ENCODE data around the gene ZCWPW2.

The ZCWPW2 gene

DNA sequence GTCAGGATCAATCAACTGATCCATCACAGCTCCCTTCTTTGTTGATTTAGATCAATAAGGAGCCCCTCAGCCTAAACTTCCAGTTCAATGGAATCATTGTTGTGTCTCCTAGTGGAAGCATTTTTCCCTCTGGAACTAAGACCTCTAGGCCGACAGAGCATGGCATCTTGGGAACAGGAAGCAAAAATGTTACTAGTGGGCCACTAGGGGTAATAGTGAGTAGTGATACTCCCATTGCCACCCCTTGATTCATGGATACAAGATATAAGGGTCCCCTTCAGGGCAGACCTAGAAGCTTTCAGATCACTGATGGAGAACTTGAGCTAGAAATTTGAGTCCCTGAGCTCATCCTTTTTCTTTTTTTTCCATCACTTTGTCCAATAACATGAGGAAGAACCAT is 40.5 kb downstream of the ZCWPW2 start:
- Histone ChIP-seq H3K9me3 (ENCODE audit: control insufficient read depth, low read depth, low read length) (peaks cover 3% of the 10 kb centered on the region), H3K27ac (ENCODE audit: low read length) (no peak overlapping the region), H3K4me3 (ENCODE audit: low read length) (no peak overlapping the region), H3K27me3 (ENCODE audit: control insufficient read depth, insufficient read depth, low read length) (no peaks in the 10 kb centered on the region), H3K4me1 (ENCODE audit: control insufficient read depth, low read depth, low read length) (no peaks in the 10 kb centered on the region), H3K36me3 (ENCODE audit: control insufficient read depth, low read depth, low read length) (no peaks in the 10 kb centered on the region), H3K9ac (ENCODE audit: low read length) (no peak overlapping the region)

DNA sequence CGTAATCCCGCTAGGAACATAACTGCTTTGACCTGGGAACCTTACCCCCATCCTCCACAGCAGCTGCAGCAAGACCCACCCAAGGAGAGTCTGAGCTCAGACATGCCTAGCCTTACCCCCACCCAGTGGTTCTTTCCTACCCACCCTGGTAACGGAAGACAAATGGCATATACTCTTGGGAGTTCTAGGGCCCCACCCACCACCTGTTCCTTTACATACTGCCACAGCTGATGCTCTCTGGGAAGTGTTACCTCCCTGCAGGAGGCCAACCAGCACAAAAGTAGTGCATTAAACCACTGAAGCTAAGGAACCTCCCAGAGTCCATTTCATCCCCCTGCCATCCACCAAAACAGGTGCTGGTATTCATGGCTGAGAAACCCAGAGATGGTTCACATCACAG is 50.7 kb downstream of the ZCWPW2 start:
- H3K27ac ChIP-seq (ENCODE audit: low read length), result no peak overlapping the region
- H3K36me3 ChIP-seq (ENCODE audit: control insufficient read depth, low read depth, low read length), result no peaks in the 10 kb centered on the region
- H3K9me3 ChIP-seq (ENCODE audit: control insufficient read depth, low read depth, low read length), result peaks cover 5% of the 10 kb centered on the region
- no peak overlapping the region for H3K9ac ChIP-seq (ENCODE audit: low read length)
- H3K4me3 ChIP-seq (ENCODE audit: low read length), result no peak overlapping the region
- no peaks in the 10 kb centered on the region for H3K27me3 ChIP-seq (ENCODE audit: control insufficient read depth, insufficient read depth, low read length)
- H3K4me1 ChIP-seq (ENCODE audit: control insufficient read depth, low read depth, low read length), result no peaks in the 10 kb centered on the region

GRCh38 chr3:28406241-28406640 is 57.7 kb downstream of the ZCWPW2 start:
- no peak overlapping the region for H3K4me3 ChIP-seq (ENCODE audit: low read length)

DNA sequence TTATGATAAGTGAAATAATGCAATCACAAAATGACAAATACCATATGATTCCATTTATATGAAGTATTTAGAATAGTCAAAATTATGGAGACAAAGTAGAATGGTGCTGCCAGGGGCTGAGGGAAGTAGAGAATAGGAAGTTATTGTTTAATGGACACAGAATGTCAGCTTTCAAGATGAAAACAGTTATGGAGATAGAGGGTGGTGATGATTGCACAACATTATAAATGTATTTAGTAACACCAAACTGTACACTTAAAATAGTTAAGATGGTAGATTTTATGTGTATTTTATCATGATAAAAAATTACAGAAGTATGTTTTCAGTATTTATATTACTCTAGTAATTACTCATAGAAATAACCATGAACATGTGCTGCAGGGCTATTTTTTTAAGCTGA is 100.9 kb downstream of the ZCWPW2 start:
- Histone ChIP-seq H3K9me3 (ENCODE audit: control insufficient read depth, low read depth, low read length) (peaks cover under 1% of the 10 kb centered on the region), H3K4me3 (ENCODE audit: low read length) (no peak overlapping the region), H3K27me3 (ENCODE audit: control insufficient read depth, insufficient read depth, low read length) (no peaks in the 10 kb centered on the region), H3K36me3 (ENCODE audit: control insufficient read depth, low read depth, low read length) (no peaks in the 10 kb centered on the region), H3K4me1 (ENCODE audit: control insufficient read depth, low read depth, low read length) (no peaks in the 10 kb centered on the region), H3K27ac (ENCODE audit: low read length) (no peak overlapping the region), H3K9ac (ENCODE audit: low read length) (no peak overlapping the region)

More at GRCh38 chr3:28406241-28406640, 57.7 kb downstream of the ZCWPW2 start:
- no peaks in the 10 kb centered on the region for H3K36me3 ChIP-seq (ENCODE audit: control insufficient read depth, low read depth, low read length)
- H3K9ac ChIP-seq (ENCODE audit: low read length), result no peak overlapping the region
- H3K4me1 ChIP-seq (ENCODE audit: control insufficient read depth, low read depth, low read length), result no peaks in the 10 kb centered on the region
- H3K27me3 ChIP-seq (ENCODE audit: control insufficient read depth, insufficient read depth, low read length), result no peaks in the 10 kb centered on the region
- no peaks in the 10 kb centered on the region for H3K9me3 ChIP-seq (ENCODE audit: control insufficient read depth, low read depth, low read length)
- no peak overlapping the region for H3K27ac ChIP-seq (ENCODE audit: low read length)

DNA sequence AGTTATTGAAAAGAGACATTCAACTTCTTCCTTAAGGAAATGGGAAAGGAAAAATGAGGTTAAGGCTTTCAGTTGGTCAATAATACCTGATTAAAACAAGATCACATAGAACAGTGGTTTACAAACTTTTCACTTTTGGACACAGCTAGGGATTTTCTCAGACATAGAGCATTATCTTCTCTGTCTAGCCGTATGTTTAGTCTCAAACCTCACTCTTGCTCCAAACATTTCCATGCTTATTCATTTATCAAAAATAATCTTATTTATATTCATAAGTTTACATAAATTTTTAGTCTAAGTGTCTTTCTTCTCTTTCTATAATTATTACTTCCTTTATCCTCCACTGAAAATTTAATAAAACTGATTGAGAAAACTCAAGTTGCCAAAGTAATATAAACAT is 114.3 kb downstream of the ZCWPW2 start:
- Histone ChIP-seq H3K27ac (ENCODE audit: low read length) (no peak overlapping the region), H3K4me1 (ENCODE audit: control insufficient read depth, low read depth, low read length) (no peaks in the 10 kb centered on the region), H3K9me3 (ENCODE audit: control insufficient read depth, low read depth, low read length) (no peaks in the 10 kb centered on the region), H3K27me3 (ENCODE audit: control insufficient read depth, insufficient read depth, low read length) (no peaks in the 10 kb centered on the region), H3K9ac (ENCODE audit: low read length) (no peak overlapping the region), H3K36me3 (ENCODE audit: control insufficient read depth, low read depth, low read length) (no peaks in the 10 kb centered on the region), H3K4me3 (ENCODE audit: low read length) (no peak overlapping the region)

GRCh38 chr3:28467414-28467813 is 118.9 kb downstream of the ZCWPW2 start:
- Histone ChIP-seq H3K9ac (ENCODE audit: low read length) (no peak overlapping the region), H3K4me3 (ENCODE audit: low read length) (no peak overlapping the region), H3K27me3 (ENCODE audit: control insufficient read depth, insufficient read depth, low read length) (no peaks in the 10 kb centered on the region), H3K36me3 (ENCODE audit: control insufficient read depth, low read depth, low read length) (no peaks in the 10 kb centered on the region), H3K9me3 (ENCODE audit: control insufficient read depth, low read depth, low read length) (no peaks in the 10 kb centered on the region), H3K4me1 (ENCODE audit: control insufficient read depth, low read depth, low read length) (no peaks in the 10 kb centered on the region), H3K27ac (ENCODE audit: low read length) (no peak overlapping the region)

DNA sequence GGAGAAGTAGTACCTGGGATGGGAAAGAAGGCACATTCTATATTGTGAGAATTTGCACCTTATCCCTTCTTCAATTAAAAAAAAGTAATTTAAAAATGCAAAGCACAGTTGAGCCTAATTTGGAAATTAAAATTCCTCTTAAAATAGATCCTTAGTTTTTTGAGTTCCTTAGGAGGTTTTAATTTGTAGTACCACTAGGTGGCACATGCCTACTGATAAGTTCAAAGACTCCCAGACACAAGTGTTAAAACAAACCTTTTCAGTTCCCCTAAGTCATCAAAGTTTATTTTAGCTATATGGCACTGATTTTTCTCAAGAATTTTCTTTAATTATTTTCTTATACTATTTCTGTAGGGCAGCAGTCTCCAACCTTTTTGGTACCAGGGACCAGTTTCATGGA is 127.7 kb downstream of the ZCWPW2 start:
- Histone ChIP-seq H3K27me3 (ENCODE audit: control insufficient read depth, insufficient read depth, low read length) (no peaks in the 10 kb centered on the region), H3K9ac (ENCODE audit: low read length) (no peak overlapping the region), H3K4me3 (ENCODE audit: low read length) (no peak overlapping the region), H3K36me3 (ENCODE audit: control insufficient read depth, low read depth, low read length) (no peaks in the 10 kb centered on the region), H3K9me3 (ENCODE audit: control insufficient read depth, low read depth, low read length) (no peaks in the 10 kb centered on the region), H3K4me1 (ENCODE audit: control insufficient read depth, low read depth, low read length) (no peaks in the 10 kb centered on the region), H3K27ac (ENCODE audit: low read length) (no peak overlapping the region)

DNA sequence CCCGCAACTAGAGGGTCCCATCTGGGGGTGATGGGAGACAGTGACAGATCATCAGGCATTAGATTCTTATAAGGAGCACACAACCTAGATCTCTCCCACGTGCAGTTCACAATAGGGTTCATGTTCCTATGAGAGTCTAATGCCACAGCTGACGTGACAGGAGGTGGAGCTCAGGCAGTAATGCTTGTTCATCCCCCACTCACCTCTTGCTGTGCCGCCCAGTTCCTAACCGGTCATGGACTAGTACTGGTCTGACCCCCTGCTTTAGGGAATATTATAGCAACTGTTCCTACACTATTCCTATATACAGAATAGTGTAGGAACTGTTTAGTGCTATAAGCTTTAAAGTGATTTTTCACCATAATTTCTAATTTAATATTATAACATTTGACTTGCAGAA is 128.2 kb downstream of the ZCWPW2 start:
- H3K27ac ChIP-seq (ENCODE audit: low read length), result no peak overlapping the region
- H3K4me1 ChIP-seq (ENCODE audit: control insufficient read depth, low read depth, low read length), result no peaks in the 10 kb centered on the region
- no peak overlapping the region for H3K4me3 ChIP-seq (ENCODE audit: low read length)
- H3K36me3 ChIP-seq (ENCODE audit: control insufficient read depth, low read depth, low read length), result no peaks in the 10 kb centered on the region
- no peaks in the 10 kb centered on the region for H3K27me3 ChIP-seq (ENCODE audit: control insufficient read depth, insufficient read depth, low read length)
- no peak overlapping the region for H3K9ac ChIP-seq (ENCODE audit: low read length)
- no peaks in the 10 kb centered on the region for H3K9me3 ChIP-seq (ENCODE audit: control insufficient read depth, low read depth, low read length)

- H3K36me3 ChIP-seq (ENCODE audit: control insufficient read depth, low read depth, low read length), result no peaks in the 10 kb centered on the region
- no peak overlapping the region for H3K27ac ChIP-seq (ENCODE audit: low read length)
- no peaks in the 10 kb centered on the region for H3K4me1 ChIP-seq (ENCODE audit: control insufficient read depth, low read depth, low read length)
- no peak overlapping the region for H3K9ac ChIP-seq (ENCODE audit: low read length)
- H3K4me3 ChIP-seq (ENCODE audit: low read length), result no peak overlapping the region
- H3K27me3 ChIP-seq (ENCODE audit: control insufficient read depth, insufficient read depth, low read length), result no peaks in the 10 kb centered on the region
- no peaks in the 10 kb centered on the region for H3K9me3 ChIP-seq (ENCODE audit: control insufficient read depth, low read depth, low read length)
Observed at GRCh38 chr3:28485164-28485563, 136.6 kb downstream of the ZCWPW2 start.

GRCh38 chr3:28495301-28495700 is 146.8 kb downstream of the ZCWPW2 start:
- Histone ChIP-seq H3K27me3 (ENCODE audit: control insufficient read depth, insufficient read depth, low read length) (no peaks in the 10 kb centered on the region), H3K27ac (ENCODE audit: low read length) (no peak overlapping the region), H3K36me3 (ENCODE audit: control insufficient read depth, low read depth, low read length) (no peaks in the 10 kb centered on the region), H3K9ac (ENCODE audit: low read length) (no peak overlapping the region), H3K9me3 (ENCODE audit: control insufficient read depth, low read depth, low read length) (no peaks in the 10 kb centered on the region), H3K4me3 (ENCODE audit: low read length) (no peak overlapping the region), H3K4me1 (ENCODE audit: control insufficient read depth, low read depth, low read length) (peaks cover under 1% of the 10 kb centered on the region)

DNA sequence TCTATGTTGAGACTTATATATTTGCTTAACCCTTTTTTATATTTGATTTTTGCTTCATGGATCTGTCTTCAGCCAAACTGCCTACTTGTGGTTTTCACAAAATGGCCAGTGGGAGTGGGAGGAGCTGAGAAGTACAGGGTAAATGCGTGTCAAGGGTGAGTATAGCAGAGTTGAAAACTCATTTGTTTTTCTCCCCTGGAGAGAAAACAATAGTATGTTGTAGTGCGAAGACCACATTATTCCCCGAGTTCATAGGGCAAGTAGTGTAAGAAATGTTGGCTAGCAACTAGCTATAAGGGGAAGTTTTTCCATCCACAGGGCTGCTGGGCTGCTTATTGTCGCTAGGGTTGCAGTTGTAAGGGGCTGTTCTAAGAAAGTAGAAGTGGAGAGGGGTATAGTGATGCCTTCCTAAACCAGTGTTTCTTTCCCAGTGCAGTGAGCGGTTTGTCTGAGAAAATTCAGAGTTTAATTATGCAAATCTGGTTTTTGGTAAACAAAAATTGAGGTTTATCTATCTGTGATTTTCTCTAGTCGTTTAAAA is 153.9 kb downstream of the ZCWPW2 start:
- no peaks in the 10 kb centered on the region for H3K27me3 ChIP-seq (ENCODE audit: control insufficient read depth, insufficient read depth, low read length)
- H3K9ac ChIP-seq (ENCODE audit: low read length), result no peak overlapping the region
- H3K4me1 ChIP-seq (ENCODE audit: control insufficient read depth, low read depth, low read length), result peaks cover 30% of the 10 kb centered on the region
- H3K9me3 ChIP-seq (ENCODE audit: control insufficient read depth, low read depth, low read length), result no peaks in the 10 kb centered on the region
- no peaks in the 10 kb centered on the region for H3K36me3 ChIP-seq (ENCODE audit: control insufficient read depth, low read depth, low read length)
- H3K4me3 ChIP-seq (ENCODE audit: low read length), result no peak overlapping the region
- no peak overlapping the region for H3K27ac ChIP-seq (ENCODE audit: low read length)

- peaks cover 30% of the 10 kb centered on the region for H3K4me1 ChIP-seq (ENCODE audit: control insufficient read depth, low read depth, low read length)
- no peaks in the 10 kb centered on the region for H3K27me3 ChIP-seq (ENCODE audit: control insufficient read depth, insufficient read depth, low read length)
- no peak overlapping the region for H3K27ac ChIP-seq (ENCODE audit: low read length)
- no peak overlapping the region for H3K4me3 ChIP-seq (ENCODE audit: low read length)
- no peaks in the 10 kb centered on the region for H3K9me3 ChIP-seq (ENCODE audit: control insufficient read depth, low read depth, low read length)
- no peak overlapping the region for H3K9ac ChIP-seq (ENCODE audit: low read length)
- H3K36me3 ChIP-seq (ENCODE audit: control insufficient read depth, low read depth, low read length), result no peaks in the 10 kb centered on the region
Observed at GRCh38 chr3:28504976-28505375, 156.5 kb downstream of the ZCWPW2 start.
